ENCODE data around the gene BARHL2.

BARHL2 gene

GRCh38 chr1:90724361-90724760, 7.3 kb upstream of the BARHL2 start:
- Histone ChIP-seq H3K9me3 (ENCODE audit: control insufficient read depth, insufficient read depth, low read depth, low read length) (no peaks in the 10 kb centered on the region), H3K27me3 (ENCODE audit: control insufficient read depth, insufficient read depth, low read length) (peaks cover 100% of the 10 kb centered on the region), H3K27ac (ENCODE audit: low read depth, low read length) (no peak overlapping the region), H3K9ac (ENCODE audit: low read length) (no peak overlapping the region), H3K4me1 (ENCODE audit: control insufficient read depth, insufficient read depth, low read length) (peaks cover 45% of the 10 kb centered on the region), H3K36me3 (ENCODE audit: control insufficient read depth, insufficient read depth, low read length) (no peaks in the 10 kb centered on the region), H3K4me3 (ENCODE audit: low read depth, low read length) (peak overlapping the region; percentile 66)

- Histone ChIP-seq H3K4me3 (ENCODE audit: low read depth, low read length) (peak overlapping the region; percentile 66), H3K4me1 (ENCODE audit: control insufficient read depth, insufficient read depth, low read length) (peaks cover 41% of the 10 kb centered on the region), H3K27me3 (ENCODE audit: control insufficient read depth, insufficient read depth, low read length) (peaks cover 100% of the 10 kb centered on the region), H3K36me3 (ENCODE audit: control insufficient read depth, insufficient read depth, low read length) (no peaks in the 10 kb centered on the region), H3K27ac (ENCODE audit: low read depth, low read length) (no peak overlapping the region), H3K9ac (ENCODE audit: low read length) (no peak overlapping the region), H3K9me3 (ENCODE audit: control insufficient read depth, insufficient read depth, low read depth, low read length) (no peaks in the 10 kb centered on the region)
These were observed 6.5 kb upstream of the BARHL2 start for GRCh38 chr1:90723590-90724108.

GRCh38 chr1:90722874-90723589, 5.9 kb upstream of the BARHL2 start:
- peaks cover 40% of the 10 kb centered on the region for H3K4me1 ChIP-seq (ENCODE audit: control insufficient read depth, insufficient read depth, low read length)
- no peak overlapping the region for H3K9ac ChIP-seq (ENCODE audit: low read length)
- no peaks in the 10 kb centered on the region for H3K9me3 ChIP-seq (ENCODE audit: control insufficient read depth, insufficient read depth, low read depth, low read length)
- no peaks in the 10 kb centered on the region for H3K36me3 ChIP-seq (ENCODE audit: control insufficient read depth, insufficient read depth, low read length)
- H3K4me3 ChIP-seq (ENCODE audit: low read depth, low read length): peak overlapping the region; percentile 66
- H3K27me3 ChIP-seq (ENCODE audit: control insufficient read depth, insufficient read depth, low read length): peaks cover 100% of the 10 kb centered on the region
- no peak overlapping the region for H3K27ac ChIP-seq (ENCODE audit: low read depth, low read length)

- peaks cover 100% of the 10 kb centered on the region for H3K27me3 ChIP-seq (ENCODE audit: control insufficient read depth, insufficient read depth, low read length)
- no peak overlapping the region for H3K9ac ChIP-seq (ENCODE audit: low read length)
- H3K4me1 ChIP-seq (ENCODE audit: control insufficient read depth, insufficient read depth, low read length): peaks cover 25% of the 10 kb centered on the region
- H3K9me3 ChIP-seq (ENCODE audit: control insufficient read depth, insufficient read depth, low read depth, low read length): no peaks in the 10 kb centered on the region
- H3K4me3 ChIP-seq (ENCODE audit: low read depth, low read length): no peak overlapping the region
- H3K27ac ChIP-seq (ENCODE audit: low read depth, low read length): no peak overlapping the region
- no peaks in the 10 kb centered on the region for H3K36me3 ChIP-seq (ENCODE audit: control insufficient read depth, insufficient read depth, low read length)
These were observed 4.4 kb upstream of the BARHL2 start for GRCh38 chr1:90721210-90722194.

- peak overlapping the region; percentile 64 for H3K4me3 ChIP-seq (ENCODE audit: low read depth, low read length)
- H3K27ac ChIP-seq (ENCODE audit: low read depth, low read length): no peak overlapping the region
These were observed 3.1 kb upstream of the BARHL2 start for GRCh38 chr1:90720145-90720636.

GRCh38 chr1:90719330-90720144, 2.4 kb upstream of the BARHL2 start:
- no peaks in the 10 kb centered on the region for H3K9me3 ChIP-seq (ENCODE audit: control insufficient read depth, insufficient read depth, low read depth, low read length)
- H3K4me1 ChIP-seq (ENCODE audit: control insufficient read depth, insufficient read depth, low read length): peaks cover 13% of the 10 kb centered on the region
- H3K9ac ChIP-seq (ENCODE audit: low read length): no peak overlapping the region
- peak overlapping the region; percentile 64 for H3K4me3 ChIP-seq (ENCODE audit: low read depth, low read length)
- no peaks in the 10 kb centered on the region for H3K36me3 ChIP-seq (ENCODE audit: control insufficient read depth, insufficient read depth, low read length)
- peaks cover 100% of the 10 kb centered on the region for H3K27me3 ChIP-seq (ENCODE audit: control insufficient read depth, insufficient read depth, low read length)
- no peak overlapping the region for H3K27ac ChIP-seq (ENCODE audit: low read depth, low read length)

More at GRCh38 chr1:90720145-90720636, 3.1 kb upstream of the BARHL2 start:
- no peaks in the 10 kb centered on the region for H3K36me3 ChIP-seq (ENCODE audit: control insufficient read depth, insufficient read depth, low read length)
- no peak overlapping the region for H3K9ac ChIP-seq (ENCODE audit: low read length)
- H3K27me3 ChIP-seq (ENCODE audit: control insufficient read depth, insufficient read depth, low read length): peaks cover 100% of the 10 kb centered on the region
- peaks cover 14% of the 10 kb centered on the region for H3K4me1 ChIP-seq (ENCODE audit: control insufficient read depth, insufficient read depth, low read length)
- no peaks in the 10 kb centered on the region for H3K9me3 ChIP-seq (ENCODE audit: control insufficient read depth, insufficient read depth, low read depth, low read length)

GRCh38 chr1:90718411-90719329, 1.6 kb upstream of the BARHL2 start:
- no peaks in the 10 kb centered on the region for H3K9me3 ChIP-seq (ENCODE audit: control insufficient read depth, insufficient read depth, low read depth, low read length)
- H3K27ac ChIP-seq (ENCODE audit: low read depth, low read length): no peak overlapping the region
- peaks cover 100% of the 10 kb centered on the region for H3K27me3 ChIP-seq (ENCODE audit: control insufficient read depth, insufficient read depth, low read length)
- H3K4me3 ChIP-seq (ENCODE audit: low read depth, low read length): peak overlapping the region; percentile 64
- peaks cover 17% of the 10 kb centered on the region for H3K4me1 ChIP-seq (ENCODE audit: control insufficient read depth, insufficient read depth, low read length)
- no peak overlapping the region for H3K9ac ChIP-seq (ENCODE audit: low read length)
- H3K36me3 ChIP-seq (ENCODE audit: control insufficient read depth, insufficient read depth, low read length): no peaks in the 10 kb centered on the region

- Histone ChIP-seq H3K4me3 (ENCODE audit: low read depth, low read length) (peak overlapping the region; percentile 64), H3K27me3 (ENCODE audit: control insufficient read depth, insufficient read depth, low read length) (peaks cover 100% of the 10 kb centered on the region), H3K9ac (ENCODE audit: low read length) (no peak overlapping the region), H3K27ac (ENCODE audit: low read depth, low read length) (no peak overlapping the region), H3K36me3 (ENCODE audit: control insufficient read depth, insufficient read depth, low read length) (no peaks in the 10 kb centered on the region), H3K4me1 (ENCODE audit: control insufficient read depth, insufficient read depth, low read length) (peaks cover 25% of the 10 kb centered on the region), H3K9me3 (ENCODE audit: control insufficient read depth, insufficient read depth, low read depth, low read length) (no peaks in the 10 kb centered on the region)
These were observed 736 bp upstream of the BARHL2 start for GRCh38 chr1:90717665-90718410.

GRCh38 chr1:90717356-90717664, 208 bp upstream of the BARHL2 start:
- no peak overlapping the region for H3K9ac ChIP-seq (ENCODE audit: low read length)
- no peak overlapping the region for H3K27ac ChIP-seq (ENCODE audit: low read depth, low read length)
- peak overlapping the region; percentile 56; the same call in 1 of the 2 replicates for H3K4me3 ChIP-seq (ENCODE audit: low read depth, low read length)
- H3K4me1 ChIP-seq (ENCODE audit: control insufficient read depth, insufficient read depth, low read length): peaks cover 31% of the 10 kb centered on the region
- H3K9me3 ChIP-seq (ENCODE audit: control insufficient read depth, insufficient read depth, low read depth, low read length): no peaks in the 10 kb centered on the region
- H3K36me3 ChIP-seq (ENCODE audit: control insufficient read depth, insufficient read depth, low read length): no peaks in the 10 kb centered on the region
- peaks cover 100% of the 10 kb centered on the region for H3K27me3 ChIP-seq (ENCODE audit: control insufficient read depth, insufficient read depth, low read length)

All from HUES6 (cell line).